DOHH2 (cell line): Measurements from ENCODE around the gene KLC4.

Experiments
- H3F3A ChIP-seq: fragments of 200-600 bp; sonication (generic), shearing (Covaris generic); 2 replicates; pipeline ENCODE4 v1.6.0; 2016; ENCODE audit warnings: antibody characterized with exemption, mild to moderate bottlenecking; ENCODE audit not compliant: control insufficient read depth, insufficient read depth
- H3K27ac ChIP-seq: fragments of 200-600 bp; sonication (generic); 2 replicates; pipeline ENCODE4 v1.5.1; 2014; ENCODE audit warnings: low read depth, mild to moderate bottlenecking, low read length, moderate library complexity
- H3K27me3 ChIP-seq: fragments of 200-600 bp; sonication (generic); 2 replicates; pipeline ENCODE4 v1.6.1; 2014; ENCODE audit warnings: mild to moderate bottlenecking, low read length, mixed read lengths; ENCODE audit not compliant: control insufficient read depth
- H3K36me3 ChIP-seq: fragments of 200-600 bp; sonication (generic); 2 replicates; pipeline ENCODE4 v1.6.1; 2014; ENCODE audit warnings: mild to moderate bottlenecking, low read length, moderate library complexity, mixed read lengths; ENCODE audit not compliant: control insufficient read depth
- H3K4me1 ChIP-seq: fragments of 200-600 bp; sonication (generic); 2 replicates; pipeline ENCODE4 v1.6.1; 2014; ENCODE audit warnings: mild to moderate bottlenecking, low read length, mixed read lengths; ENCODE audit not compliant: control insufficient read depth
- H3K4me2 ChIP-seq: fragments of 200-600 bp; sonication (generic); 2 replicates; pipeline ENCODE4 v1.6.0; 2014; ENCODE audit warnings: mild to moderate bottlenecking, low read length, moderate library complexity
- H3K4me3 ChIP-seq: fragments of 200-600 bp; sonication (generic); 2 replicates; pipeline ENCODE4 v1.5.1; 2014; ENCODE audit warnings: mild to moderate bottlenecking, low read length, mixed read lengths
- H3K79me2 ChIP-seq: fragments of 200-600 bp; sonication (generic); 2 replicates; pipeline ENCODE4 v1.6.1; 2014; ENCODE audit warnings: mild to moderate bottlenecking, low read length, mixed read lengths; ENCODE audit not compliant: control insufficient read depth
- H3K9me2 ChIP-seq: fragments of 200-600 bp; sonication (generic); replicated peaks from 2 replicates; pipeline ENCODE4 v1.6.1; 2014; ENCODE audit warnings: mild to moderate bottlenecking, low read length, mixed read lengths; ENCODE audit not compliant: control insufficient read depth
- H3K9me3 ChIP-seq: fragments of 200-600 bp; sonication (generic); 2 replicates; pipeline ENCODE4 v1.6.1; 2014; ENCODE audit warnings: antibody characterized with exemption, low read length, mixed read lengths; ENCODE audit not compliant: control insufficient read depth, insufficient read depth
- H4K20me1 ChIP-seq: fragments of 200-600 bp; sonication (generic); 2 replicates; pipeline ENCODE4 v1.6.0; 2014; ENCODE audit warnings: low read depth, mild to moderate bottlenecking, antibody characterized with exemption, low read length, moderate library complexity; ENCODE audit not compliant: control insufficient read depth, insufficient read depth
- CTCF ChIP-seq: fragments of 200-600 bp; sonication (generic); IDR thresholded peaks from one replicate; pipeline ENCODE4 v1.5.1; 2014; ENCODE audit warnings: antibody characterized with exemption, mild to moderate bottlenecking, low read depth, low read length; ENCODE audit not compliant: poor library complexity, severe bottlenecking
- EZH2phosphoT487 ChIP-seq: fragments of 200-600 bp; sonication (generic); IDR thresholded peaks from 2 replicates; pipeline ENCODE4 v1.6.1; 2017; ENCODE audit warnings: borderline replicate concordance, mild to moderate bottlenecking, antibody characterized with exemption, low read length, moderate library complexity, mixed read lengths

Gene KLC4

GRCh38 chr6:43120101-43120763 lies 60.8 kb downstream of the KLC4 start:
- Histone ChIP-seq H4K20me1 (no peaks in the 10 kb centered on the region; the same call in 1 of the 2 replicates), H3K36me3 (no peaks in the 10 kb centered on the region), H3K9me3 (no peaks in the 10 kb centered on the region), H3F3A (no peaks in the 10 kb centered on the region), H3K4me1 (no peaks in the 10 kb centered on the region), H3K9me2 (no peaks in the 10 kb centered on the region), H3K27me3 (peaks cover 7% of the 10 kb centered on the region; the same call in 1 of the 2 replicates), H3K79me2 (no peaks in the 10 kb centered on the region), H3K4me2 (no peak overlapping the region), H3K27ac (no peak overlapping the region), H3K4me3 (no peak overlapping the region)
- TF ChIP-seq CTCF (no peak), EZH2phosphoT487 (no peak)

GRCh38 chr6:43120944-43121913 lies 61.8 kb downstream of the KLC4 start:
- H3K79me2 ChIP-seq, result no peaks in the 10 kb centered on the region
- no peak overlapping the region for H3K4me2 ChIP-seq
- H3K4me1 ChIP-seq, result no peaks in the 10 kb centered on the region
- H4K20me1 ChIP-seq, result no peaks in the 10 kb centered on the region; the same call in 1 of the 2 replicates
- no peaks in the 10 kb centered on the region for H3K9me2 ChIP-seq
- no peak overlapping the region for H3K4me3 ChIP-seq
- no peaks in the 10 kb centered on the region for H3F3A ChIP-seq
- H3K36me3 ChIP-seq, result no peaks in the 10 kb centered on the region
- TF ChIP-seq CTCF (no peak), EZH2phosphoT487 (no peak)
- no peaks in the 10 kb centered on the region for H3K9me3 ChIP-seq
- H3K27me3 ChIP-seq, result peaks cover 7% of the 10 kb centered on the region; the same call in 1 of the 2 replicates
- H3K27ac ChIP-seq, result no peak overlapping the region

GRCh38 chr6:43122146-43122545 lies 62.7 kb downstream of the KLC4 start:
- Histone ChIP-seq H3K79me2 (no peaks in the 10 kb centered on the region), H3K27ac (no peak overlapping the region), H3K4me2 (no peak overlapping the region), H3F3A (no peaks in the 10 kb centered on the region), H3K4me3 (no peak overlapping the region), H3K9me2 (no peaks in the 10 kb centered on the region), H4K20me1 (no peaks in the 10 kb centered on the region; the same call in 1 of the 2 replicates), H3K4me1 (no peaks in the 10 kb centered on the region), H3K36me3 (no peaks in the 10 kb centered on the region), H3K27me3 (peaks cover 7% of the 10 kb centered on the region; the same call in 1 of the 2 replicates), H3K9me3 (no peaks in the 10 kb centered on the region)
- TF ChIP-seq EZH2phosphoT487, result no peak
- no peak for TF ChIP-seq CTCF
